HG03066 (cell line): ENCODE data around the gene ASPG.

Experiments used
- ATAC-seq: cut with Tn5 transposase; IDR thresholded peaks from one replicate; pipeline ENCODE4 v1.9.1; 2021; ENCODE audit warnings: low read depth; ENCODE audit not compliant: unreplicated experiment

ASPG gene

DNA sequence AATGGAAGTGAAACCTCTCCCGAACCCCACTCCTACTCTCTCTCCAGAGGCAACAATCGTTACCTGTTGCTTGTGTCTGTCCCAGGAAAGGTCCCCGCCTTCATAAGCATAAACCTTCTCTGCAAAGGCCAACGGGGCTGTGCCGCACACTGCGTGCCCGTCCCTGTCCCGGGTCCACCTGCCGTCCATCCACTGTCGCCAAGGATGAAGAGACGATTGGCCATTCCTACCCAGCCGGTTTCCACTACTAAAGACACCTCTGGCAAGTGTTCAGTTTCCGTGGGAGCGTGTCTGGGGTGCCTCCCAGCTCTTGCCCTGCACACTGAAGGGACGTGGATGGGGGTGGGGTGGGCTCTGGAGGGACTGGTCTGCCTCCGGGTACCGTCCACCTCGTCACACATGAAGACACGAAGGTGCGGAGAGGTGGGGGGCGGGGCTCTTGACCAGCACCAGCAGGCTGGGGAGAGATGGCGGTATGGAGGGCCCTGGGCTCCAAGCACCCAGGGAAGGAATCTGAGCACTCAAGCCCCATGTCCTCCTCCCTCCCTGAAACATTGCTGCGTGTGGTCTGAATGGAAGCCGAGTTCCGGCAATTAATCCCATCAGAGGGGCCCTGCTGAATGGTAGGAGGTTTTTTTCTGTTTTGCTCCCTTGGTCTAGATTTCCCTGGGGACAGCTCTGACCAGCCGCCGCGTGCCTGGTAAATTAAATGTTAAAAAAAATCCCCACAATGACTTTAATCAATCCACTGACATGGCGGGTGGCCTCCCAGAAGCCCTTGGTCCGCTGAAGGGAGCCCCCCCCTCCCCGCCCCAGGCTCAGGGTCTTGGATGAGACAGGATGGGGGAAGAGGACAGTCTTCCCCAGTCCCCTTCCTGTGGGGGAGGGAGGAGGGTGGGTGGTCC lies 48.8 kb downstream of the ASPG start:
- ATAC-seq: no peak

DNA sequence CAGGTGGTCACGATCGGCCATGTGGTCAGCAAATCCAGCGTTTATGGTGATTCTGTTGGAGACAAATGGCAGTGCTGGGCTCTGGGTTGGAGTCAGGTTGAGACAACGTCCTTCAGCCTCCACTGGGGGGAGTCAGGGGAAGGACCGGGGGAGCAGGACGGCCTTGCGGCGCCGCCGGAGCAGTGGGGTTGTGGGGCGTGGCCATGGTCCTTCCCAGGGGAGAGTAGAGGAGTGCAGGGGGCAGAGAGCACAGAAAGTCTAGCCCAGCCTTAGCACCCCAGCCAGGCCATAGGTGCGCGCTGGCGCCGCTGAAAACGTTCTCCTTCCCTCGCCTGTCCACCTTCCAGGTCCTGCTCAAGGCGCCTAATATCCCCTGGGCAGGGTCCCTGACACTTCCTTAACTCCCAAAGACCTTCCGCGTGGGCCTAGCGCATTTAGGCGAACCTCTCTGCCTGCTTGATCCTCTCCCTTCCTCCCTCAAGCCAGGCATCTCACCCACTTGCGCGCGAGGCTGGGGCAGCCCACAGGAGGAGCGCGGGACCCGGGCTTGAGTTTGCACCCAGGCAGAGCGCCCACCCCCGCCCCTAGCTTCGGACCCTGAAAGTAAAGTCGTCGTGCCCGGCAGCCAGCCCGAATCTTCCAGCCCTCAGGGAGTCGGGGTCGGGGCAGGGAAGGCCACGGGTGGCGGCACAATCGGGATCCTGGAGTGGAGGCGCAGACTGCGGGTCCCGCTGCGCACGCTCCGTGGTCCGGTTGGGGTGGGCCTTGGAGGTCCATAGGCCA lies 49.8 kb downstream of the ASPG start:
- ATAC-seq: no peak

DNA sequence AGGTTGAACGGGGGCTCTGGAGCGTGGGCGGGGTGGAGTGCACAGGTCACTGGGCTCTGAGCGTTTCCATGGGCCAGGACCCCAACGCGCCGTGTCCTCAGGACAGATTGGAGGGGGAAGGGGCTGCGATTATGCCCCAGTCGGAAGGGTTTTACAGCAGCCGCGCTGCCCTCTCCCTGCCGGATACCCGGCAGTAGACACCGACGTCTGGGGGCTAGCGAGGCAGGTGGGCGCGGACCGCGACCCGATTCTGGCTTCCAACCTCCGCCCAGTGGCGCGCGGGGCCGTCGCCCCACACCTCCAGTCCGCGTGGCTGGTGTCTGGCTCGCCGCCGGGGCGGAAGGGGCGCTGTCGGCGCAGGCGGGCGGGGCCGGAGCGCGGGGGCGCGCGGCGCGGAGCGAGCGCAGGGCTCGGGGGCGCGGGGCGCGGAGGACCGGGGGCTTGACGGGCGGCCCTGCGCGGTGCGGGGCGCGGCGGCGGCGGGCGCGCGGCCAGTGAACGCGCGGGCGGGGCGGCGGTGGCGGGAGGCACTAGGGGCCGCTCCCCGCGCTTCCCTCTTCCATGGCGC lies 50.5 kb downstream of the ASPG start:
- ATAC-seq: no peak

DNA sequence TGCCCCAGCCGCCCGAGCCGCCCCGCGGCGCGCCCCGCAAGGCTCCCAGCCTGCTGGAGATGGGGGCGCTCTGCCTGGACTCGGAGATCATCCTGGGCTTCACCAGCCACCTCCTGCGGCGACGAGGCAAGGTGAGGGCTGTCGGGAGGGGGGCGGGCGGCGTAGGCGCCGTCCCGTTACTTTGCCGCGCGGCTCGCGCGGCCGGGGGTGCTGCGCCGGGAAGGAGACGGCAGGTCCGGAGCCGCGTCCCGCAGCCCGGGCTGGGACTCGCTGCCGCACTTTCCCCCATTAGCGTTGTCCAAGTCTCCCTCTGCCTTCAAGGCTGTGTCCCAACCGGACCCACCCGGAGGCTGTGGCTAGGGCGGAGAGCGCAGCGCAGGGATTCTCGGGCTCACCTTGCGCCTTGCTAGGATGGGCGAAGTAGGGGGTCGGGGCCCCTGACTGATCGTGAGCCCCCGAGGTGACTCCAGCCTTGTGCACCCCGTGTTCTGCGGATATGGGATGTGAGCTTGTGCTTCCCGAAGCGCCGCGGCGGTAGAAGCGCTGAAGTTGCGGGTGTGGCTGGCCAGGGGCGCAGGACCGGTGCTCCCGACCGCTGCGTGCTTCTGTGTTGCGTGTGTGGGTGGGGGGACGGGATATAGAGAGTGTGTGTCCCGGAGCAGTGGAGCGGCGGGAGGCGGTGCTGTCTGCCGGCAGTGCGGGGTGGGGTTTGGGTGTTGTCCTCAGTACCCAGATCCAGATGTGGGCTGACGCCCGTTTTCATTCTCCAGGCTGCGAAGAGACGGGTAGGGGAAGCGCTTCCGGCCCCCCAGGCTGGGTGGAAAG lies 51.2 kb downstream of the ASPG start:
- ATAC-seq: no peak

DNA sequence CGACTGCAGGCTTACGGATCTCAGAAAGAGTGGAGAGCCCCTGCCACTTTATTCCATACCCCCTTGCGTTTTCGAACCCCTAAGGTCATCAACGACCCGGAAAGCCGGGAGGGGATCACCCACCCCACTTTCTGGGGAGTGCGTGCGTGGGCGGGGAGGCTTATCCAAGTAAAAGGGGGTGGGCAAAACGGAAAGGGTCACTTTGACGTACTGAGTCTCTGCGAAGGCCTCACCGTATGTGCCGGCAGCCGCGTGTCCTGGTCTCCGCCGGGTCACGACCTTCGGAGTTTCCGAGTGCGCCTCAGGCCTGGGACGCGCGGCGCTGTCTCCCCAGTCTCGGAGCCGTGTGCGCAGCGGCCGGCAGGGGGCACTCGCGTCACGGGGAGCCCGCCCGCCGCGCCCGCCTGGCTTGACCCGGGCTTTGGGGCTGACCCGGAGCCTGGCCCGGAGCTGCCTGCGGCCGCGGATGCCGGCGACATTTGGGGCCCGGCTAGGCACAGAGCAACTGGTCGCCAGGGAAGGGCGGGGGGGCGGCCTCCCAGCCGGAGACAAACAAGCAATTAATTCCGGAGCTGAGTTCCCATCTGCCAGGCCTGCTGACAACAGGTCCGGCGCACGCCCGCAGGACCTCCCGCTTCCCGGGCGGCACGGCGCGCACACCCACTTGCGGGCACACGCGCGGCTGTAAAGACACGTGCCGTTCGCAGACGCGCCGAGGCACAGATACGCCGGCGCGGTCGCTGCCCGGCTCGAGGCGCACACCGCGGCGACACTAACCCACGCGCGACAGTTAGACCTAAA lies 52.0 kb downstream of the ASPG start:
- ATAC-seq: no peak

DNA sequence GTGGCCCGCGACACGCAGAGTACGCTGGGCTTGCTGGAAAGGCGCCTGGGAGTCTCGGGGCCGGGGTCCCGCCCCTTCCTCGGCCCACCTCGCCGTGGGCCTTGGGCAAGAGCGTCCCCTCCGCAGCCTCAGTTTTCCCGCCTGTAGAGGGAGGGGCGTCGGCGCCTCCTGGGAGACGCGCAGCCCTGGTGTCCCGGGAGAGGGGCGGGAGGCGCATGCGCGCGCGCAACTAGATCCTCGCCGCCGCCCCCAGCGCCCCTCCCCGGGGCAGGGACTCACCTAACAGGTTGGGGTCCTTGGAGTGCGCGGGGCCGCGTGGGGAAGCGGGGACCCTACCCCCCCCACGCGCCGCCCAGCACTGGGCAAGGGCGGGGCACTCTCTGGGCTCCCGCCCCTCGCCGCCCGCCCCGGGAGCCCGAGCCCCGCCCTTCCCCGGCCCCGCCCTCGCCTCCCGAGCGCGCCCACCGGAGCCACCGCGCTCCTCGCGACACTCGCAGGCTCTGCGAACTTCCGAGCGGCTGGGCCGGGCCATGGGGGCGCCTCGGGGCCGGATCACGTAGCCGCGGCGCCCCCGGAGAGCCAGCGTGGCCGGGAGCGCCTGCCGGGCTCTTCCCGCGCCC lies 52.7 kb downstream of the ASPG start, which contains the start of gene KIF26A:
KIF26A (plus strand) TSS at position 490 of the 620 bp plus-strand sequence. CDS start 136 bp downstream, outside the sequence.
- no peak for ATAC-seq

DNA sequence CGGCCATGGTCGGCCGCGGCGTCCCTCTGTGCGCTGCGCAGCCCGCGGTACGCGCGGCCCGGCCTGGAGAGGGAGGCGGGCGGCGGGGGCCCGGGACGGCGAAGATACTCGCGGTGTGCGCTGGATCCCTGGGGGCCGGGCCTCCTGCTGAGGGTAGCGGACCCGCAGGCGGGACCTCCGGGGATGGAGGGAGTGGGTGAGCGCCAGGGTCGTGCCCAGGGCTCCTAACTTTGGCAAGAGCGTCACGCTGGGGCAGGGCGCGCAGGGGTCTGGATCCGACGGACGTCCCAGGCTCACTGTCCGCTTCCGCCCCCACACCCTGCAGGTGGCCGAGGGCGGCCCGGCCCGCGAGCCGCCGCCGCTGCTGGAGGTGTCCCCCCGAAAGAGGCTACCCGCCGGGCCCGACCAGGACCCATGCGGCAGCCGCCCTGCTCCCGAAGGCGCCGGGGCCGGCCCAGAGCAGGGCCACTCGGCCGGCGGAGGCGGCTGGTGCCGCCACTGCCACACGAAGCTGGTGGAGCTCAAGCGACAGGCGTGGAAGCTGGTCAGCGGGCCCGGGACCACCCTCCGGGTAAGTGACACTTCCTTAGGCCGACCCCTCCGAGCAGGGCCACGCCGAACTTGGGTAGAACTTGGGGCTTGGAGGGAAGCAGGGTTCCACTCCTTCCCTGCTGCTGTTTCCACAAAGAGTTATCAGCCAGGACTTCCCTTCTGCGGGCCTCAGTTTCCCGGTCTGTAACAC lies 53.4 kb downstream of the ASPG start:
- ATAC-seq: no peak

DNA sequence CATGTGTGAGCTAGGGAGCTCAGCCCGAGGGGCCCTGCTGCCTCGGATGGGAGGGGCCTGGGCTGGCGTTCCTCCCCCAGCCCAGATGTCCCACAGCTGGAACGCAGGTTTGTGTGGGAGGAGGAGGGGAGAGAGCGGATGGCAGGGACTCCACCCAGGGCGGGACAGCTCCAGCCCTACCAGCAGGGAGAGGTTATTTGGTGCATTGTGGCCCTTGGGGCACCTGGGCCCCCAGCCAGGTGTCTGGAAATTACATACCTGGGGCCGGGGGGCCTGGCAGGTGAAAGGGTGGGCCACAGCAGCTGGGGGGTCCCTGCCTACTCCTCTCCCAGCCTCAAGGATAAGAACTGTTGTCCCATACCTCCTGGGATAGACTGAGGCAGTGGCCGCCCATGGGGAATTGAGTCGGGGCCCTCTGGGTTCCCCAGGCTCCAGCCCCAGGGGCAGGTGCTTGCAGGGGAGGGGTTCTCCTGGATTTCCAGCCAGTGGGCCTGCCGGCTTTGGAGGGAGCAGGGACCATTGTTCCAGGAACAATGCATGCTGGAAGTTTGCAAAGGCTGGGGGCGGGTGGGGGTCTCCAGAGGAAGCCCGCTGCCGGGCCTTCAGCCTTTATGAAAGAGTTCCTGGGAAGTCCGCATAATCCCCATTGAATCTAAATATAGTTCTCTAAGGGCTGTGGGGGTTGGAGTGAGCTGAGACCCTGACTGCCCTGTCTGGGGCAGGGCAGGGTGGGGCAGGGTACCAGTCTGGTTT lies 54.1 kb downstream of the ASPG start:
- ATAC-seq: no peak

DNA sequence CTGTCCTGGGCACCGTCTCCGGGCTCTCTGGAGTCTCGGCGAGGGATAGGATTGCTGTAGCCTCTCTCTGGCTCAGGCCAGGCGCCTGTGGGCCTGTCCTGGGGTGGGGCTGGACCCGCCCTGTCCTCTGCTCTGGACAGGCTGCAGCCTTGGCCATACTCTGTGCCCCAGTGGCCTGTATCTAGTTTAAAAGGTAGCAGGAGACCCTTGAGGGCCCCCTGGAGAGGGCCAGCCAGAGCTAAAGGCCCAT lies 54.6 kb downstream of the ASPG start:
- no peak for ATAC-seq

DNA sequence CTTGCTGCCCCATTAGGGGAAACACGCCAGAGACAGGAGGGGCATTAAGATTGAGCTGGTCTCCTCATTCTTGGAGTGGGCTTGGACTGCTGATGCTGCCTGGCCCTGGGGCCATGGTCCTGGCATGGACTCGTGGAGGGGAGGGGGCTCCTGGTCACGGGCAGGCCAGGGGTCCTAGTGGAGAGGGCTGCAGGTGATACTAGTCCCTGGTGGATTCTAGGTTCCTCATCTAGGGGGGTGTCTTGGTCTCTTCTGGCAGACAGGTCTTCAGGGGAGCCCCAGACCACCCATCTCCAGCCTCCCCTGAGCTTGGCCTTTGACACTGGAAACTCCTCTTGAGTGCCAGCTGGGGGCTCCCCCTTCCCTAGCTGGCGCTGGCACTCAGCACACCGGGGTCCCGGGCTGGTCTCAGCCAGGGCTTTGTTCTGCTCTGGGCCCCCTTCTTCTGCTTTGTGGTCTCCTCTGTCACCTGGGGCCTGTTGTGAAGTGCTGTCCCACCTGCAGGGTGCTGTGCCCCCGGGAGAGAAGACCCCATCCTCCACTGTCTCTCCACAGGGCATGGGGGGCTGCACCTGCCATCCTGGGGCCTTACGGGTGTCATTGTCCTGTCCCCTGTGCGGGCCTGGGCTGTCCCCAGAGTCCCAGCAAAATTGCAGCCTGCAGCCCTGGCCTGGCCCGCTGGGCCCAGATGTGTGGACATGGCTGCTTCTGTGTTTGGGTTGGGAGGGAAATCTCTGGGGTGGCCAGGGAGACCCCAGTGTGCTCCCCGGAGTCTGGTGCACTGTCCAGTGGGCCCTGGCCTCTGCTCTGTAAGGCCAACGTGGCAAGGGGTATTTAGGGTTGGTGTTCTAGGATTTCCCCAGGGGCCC lies 55.2 kb downstream of the ASPG start:
- ATAC-seq: no peak

DNA sequence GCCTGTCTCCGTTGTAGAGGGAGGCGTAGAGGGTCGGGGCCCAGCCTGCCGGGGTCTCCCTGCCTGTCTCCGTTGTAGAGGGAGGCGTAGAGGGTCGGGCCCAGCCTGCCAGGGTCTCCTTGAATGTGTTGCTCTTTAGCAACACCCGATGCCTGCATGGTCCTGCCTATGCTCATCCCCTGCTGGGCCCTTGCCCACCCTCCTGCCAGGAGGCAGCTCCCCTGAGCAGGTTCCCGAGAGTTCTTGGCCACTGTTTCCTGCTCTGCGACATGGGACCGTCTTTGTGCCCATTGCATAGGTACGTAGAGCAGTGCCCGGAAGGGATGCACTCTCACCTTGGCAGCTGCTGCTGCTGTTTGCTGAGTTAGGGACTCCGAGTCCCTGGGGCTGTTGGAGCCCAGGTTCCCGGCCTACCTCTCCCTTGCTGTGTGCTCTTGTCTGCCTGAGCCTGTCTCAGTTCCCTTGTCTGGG lies 56.2 kb downstream of the ASPG start:
- ATAC-seq: no peak

DNA sequence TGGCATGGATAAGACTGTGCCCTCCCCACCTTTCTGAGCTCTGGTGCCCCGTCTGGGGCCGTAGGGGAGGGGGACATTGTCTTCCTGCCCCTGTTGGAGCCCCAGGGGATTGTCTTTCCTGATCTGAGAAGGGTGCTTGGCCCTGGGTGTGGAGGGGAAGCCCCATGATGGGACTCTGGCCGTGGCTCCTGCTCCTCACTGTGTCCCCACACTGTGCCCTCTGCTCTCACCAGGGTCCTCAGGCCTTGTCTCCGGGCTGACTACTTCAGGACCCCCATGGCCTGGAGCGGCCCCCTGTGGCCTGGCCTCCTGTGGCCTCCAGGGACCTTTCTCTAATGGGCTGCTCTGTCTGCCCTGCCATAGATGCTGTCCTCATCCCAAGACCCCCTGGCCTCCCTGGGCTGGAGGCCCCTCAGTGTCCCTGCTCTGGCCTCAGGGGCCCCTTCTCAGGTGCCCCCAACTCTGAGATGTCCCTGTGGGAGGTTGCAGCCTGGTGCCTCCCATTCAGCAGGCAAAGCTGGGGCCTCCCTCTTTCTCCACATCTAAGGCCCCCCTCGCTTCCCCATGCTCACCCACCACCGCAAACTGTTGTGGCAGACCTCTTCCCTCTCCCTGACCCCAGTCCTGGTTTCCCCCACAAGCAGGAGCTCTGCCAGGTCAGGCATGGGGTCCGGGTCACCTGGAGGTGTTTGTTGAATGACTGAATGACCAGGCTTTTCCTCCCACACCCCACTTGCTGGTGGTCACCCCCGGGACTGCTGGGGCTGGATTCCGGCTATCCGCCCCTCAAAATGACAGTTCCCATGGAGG lies 56.8 kb downstream of the ASPG start:
- no peak for ATAC-seq

DNA sequence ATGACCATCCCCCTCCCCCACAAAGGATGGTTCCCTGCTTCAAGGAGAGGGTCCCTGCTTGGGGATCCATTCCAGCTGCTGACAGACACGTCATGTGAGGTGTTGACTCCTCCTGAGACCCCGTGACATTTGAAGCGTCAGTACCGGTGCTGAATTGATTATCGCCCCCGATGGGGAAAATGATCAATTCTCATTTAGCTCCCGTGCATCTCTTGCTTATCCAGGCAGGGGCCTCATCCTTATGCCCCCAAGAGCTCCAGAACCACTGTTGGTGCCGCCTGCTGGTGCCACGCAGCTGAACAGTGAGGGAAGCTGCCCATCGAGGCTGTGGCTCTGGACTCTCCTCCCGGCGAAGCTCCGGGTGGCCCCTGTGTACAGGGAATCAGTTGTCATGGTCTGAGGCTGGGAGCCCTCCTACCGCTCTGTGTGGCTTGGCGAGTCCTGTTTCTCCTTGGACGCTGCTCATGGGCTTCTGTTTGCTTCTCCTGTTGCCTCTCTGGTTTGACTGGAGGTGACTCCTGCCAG lies 57.5 kb downstream of the ASPG start:
- no peak for ATAC-seq

DNA sequence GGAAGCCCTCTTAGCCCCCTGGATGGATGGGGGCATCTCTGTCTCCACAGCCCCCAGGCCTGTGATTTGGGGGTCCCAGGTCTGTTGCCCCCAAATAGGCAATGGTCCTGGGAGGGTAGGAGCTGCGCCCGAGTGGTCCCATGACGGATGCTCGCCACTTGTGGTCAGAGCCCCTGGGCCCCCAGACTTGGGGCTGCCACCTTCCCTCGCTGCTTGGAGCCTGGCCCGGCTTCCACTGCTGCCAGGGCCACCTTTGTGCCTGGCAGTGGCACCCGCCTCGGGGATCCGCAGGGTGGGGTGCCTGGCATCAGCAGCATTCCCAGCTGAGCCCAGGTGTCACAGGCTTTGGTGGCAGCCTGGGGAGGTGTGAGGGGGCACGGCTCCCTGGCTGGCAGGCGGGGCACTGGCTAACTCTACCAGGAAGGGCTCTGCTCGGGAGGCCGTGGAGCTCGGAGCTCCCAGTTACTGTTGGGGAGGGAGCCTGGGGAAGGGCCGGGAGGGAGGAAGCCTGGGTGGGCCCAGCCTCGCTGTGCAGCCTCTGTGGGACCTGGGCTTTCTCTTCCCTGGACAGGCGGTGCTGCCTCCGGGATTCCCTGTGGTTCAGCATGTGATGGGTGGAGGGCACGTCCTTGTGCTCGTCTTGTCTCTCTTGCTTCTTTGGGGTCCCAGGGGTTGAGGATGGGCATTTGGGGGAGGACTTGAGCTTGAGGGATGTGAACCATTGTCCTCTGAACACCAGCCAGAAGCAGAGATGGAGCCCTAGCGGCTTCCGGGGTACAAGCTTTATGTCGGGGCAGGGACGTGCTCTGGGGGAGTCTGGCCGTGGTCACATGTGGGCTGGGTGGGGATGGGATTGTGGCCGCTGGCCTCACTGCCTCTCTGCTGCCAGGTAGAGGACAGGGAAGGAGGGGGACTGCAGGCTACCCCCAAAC lies 58.3 kb downstream of the ASPG start:
- ATAC-seq: no peak

DNA sequence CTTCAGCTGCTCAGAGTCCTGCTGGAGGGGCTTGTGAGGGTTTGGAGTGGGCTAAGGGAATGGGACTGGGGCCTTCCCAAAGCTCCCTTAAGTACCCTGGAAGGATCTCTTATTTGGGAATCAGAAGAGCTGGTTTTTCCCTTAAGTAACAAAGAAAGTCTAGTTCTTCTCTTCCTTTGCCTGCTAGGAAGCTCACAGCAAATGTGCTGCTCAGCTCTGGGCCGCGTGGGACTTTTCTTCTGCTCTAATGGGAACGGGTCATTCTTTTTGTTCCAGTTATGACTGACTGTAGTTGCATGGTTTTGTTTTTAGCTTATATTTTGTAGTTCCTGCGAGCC lies 58.9 kb downstream of the ASPG start:
- no peak for ATAC-seq
